Measurements from ENCODE around the gene GRIN1.

Gene GRIN1

GRCh38 chr9:137217276-137218211, 78.6 kb downstream of the GRIN1 start:
- peak; percentile 77 for DNase-seq (ENCODE audit: low spot score)

DNA sequence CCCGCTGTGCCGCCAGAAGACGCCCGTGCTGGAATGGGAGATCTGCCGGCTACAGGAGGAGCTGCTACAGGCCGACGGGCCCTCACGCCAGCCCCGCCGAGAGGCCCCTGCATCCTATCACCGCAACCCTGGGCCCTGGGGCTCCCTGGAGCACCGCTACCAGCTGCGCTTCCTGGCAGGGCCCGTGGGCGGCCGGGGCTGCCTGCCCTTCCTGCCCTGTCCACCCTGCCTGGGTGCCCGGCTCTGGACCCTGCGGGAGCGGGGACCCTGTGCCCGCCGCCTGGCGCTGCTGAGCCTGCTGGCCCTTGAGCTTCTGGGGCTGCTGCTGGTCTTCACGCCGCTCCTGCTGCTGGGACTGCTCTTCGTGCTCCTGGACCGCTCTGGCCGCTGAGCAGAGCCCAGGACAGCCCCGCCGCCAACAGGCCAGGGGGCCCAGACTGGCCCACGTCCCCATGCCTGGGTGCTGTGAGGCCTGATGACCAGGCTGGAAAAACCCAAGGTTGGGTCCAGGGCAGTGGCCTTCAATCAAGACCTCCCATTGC, 79.3 kb downstream of the GRIN1 start:
- DNase-seq (ENCODE audit: low spot score), result no peak
